HepG2 (cell line): ENCODE results near the gene MFSD12. TPM values are rescaled to one million over a fixed set of nuclear protein-coding genes. Genes with fewer than 3 reads are reported as not detected.

Experiments
- DR1 ChIP-seq: sonication (generic); formaldehyde crosslinking; IDR thresholded peaks from 2 replicates; pipeline ENCODE4 v1.8.0; 2021; ENCODE audit warnings: mild to moderate bottlenecking, missing genetic modification reagents, inconsistent platforms
- GATA4 ChIP-seq: sonication (generic); IDR thresholded peaks from 2 replicates; pipeline ENCODE4 v1.6.1; 2016; ENCODE audit warnings: antibody characterized with exemption, low read depth, borderline replicate concordance
- HHEX ChIP-seq: IDR thresholded peaks from 2 replicates; pipeline ENCODE4 v1.6.1; 2016; ENCODE audit warnings: control low read depth
- IRF2 ChIP-seq: IDR thresholded peaks from 2 replicates; pipeline ENCODE4 v1.6.1; 2018; ENCODE audit warnings: missing genetic modification reagents, missing compliant biosample characterization
- KAT2B ChIP-seq: fragments of 150-350 bp; IDR thresholded peaks from 2 replicates; pipeline ENCODE4 v1.6.1; 2014; ENCODE audit warnings: low read depth, low read length, borderline replicate concordance
- KAT8 ChIP-seq: IDR thresholded peaks from 2 replicates; pipeline ENCODE4 v1.6.1; 2016; ENCODE audit warnings: missing genetic modification reagents, missing compliant biosample characterization
- MLLT10 ChIP-seq: sonication (generic); formaldehyde crosslinking; IDR thresholded peaks from 2 replicates; pipeline ENCODE4 v1.4.0; 2020; ENCODE audit warnings: missing genetic modification reagents
- MXD3 ChIP-seq: IDR thresholded peaks from 2 replicates; pipeline ENCODE4 v1.6.1; 2016; ENCODE audit warnings: mild to moderate bottlenecking, missing biosample characterization, missing genetic modification reagents
- NR2F6 ChIP-seq, 2 experiments: IDR thresholded peaks; 2 replicates each; pipeline ENCODE4 v1.6.1; 2016; ENCODE audit warnings: antibody characterized with exemption in 1 of 2, mild to moderate bottlenecking in 1 of 2
- TP53 ChIP-seq: sonication (generic); formaldehyde crosslinking; conservative IDR thresholded peaks from 2 replicates; pipeline ENCODE4 v1.4.0; 2020; ENCODE audit warnings: missing genetic modification reagents
- TSC22D2 ChIP-seq: sonication (generic); formaldehyde crosslinking; IDR thresholded peaks from 2 replicates; pipeline ENCODE4 v1.5.1; 2020; ENCODE audit warnings: missing genetic modification reagents, mild to moderate bottlenecking, borderline replicate concordance
- ZBTB7A ChIP-seq: sonication (generic); formaldehyde crosslinking; IDR thresholded peaks from 2 replicates; pipeline ENCODE4 v1.8.0; 2022; ENCODE audit warnings: mild to moderate bottlenecking, missing genetic modification reagents
- ZNF629 ChIP-seq: sonication (generic); formaldehyde crosslinking; conservative IDR thresholded peaks from 2 replicates; pipeline ENCODE4 v1.5.0; 2020; ENCODE audit warnings: missing genetic modification reagents
- ZNF749 ChIP-seq: sonication (generic); formaldehyde crosslinking; IDR thresholded peaks from 2 replicates; pipeline ENCODE4 v1.8.0; 2022; ENCODE audit warnings: mild to moderate bottlenecking, missing genetic modification reagents, moderate library complexity, borderline replicate concordance
- ZNF891 ChIP-seq: sonication (generic); formaldehyde crosslinking; IDR thresholded peaks from 2 replicates; pipeline ENCODE4 v1.5.0; 2020; ENCODE audit warnings: mild to moderate bottlenecking, missing genetic modification reagents
- polyA plus RNA-seq, 8 experiments: library from polyadenylated mRNA; depleted of rRNA in 3 of 8; stranded (reverse) in 7 of 8; unstranded in 1 of 8; fragments of >200 nt; fragmentation: Illumina TruSeq in 4 of 8; extraction: Trizol in 4 of 8; gene quantifications; 2 replicates each; pipeline versions ENCODE4 v1.2.1 to v1.2.3, GENCODE V29; 2011 to 2016; ENCODE audit warnings: low read depth in 4 of 8, missing spikeins in 1 of 8, mixed read lengths in 1 of 8; ENCODE audit not compliant: insufficient read depth in 1 of 8
- total RNA-seq, 5 experiments: library from RNA; depleted of rRNA; stranded (reverse); fragments of >200 nt; fragmentation: Illumina TruSeq; extraction: Trizol; gene quantifications; 2 replicates each; pipeline ENCODE4 v1.2.3, GENCODE V29; 2016; ENCODE audit warnings: low read depth in 1 of 5
- TF ChIP-seq, protein P1 (sequence below): sonication (generic); formaldehyde crosslinking; IDR thresholded peaks from 2 replicates; pipeline ENCODE4 v1.5.1; 2020; ENCODE audit warnings: missing genetic modification reagents, mild to moderate bottlenecking, borderline replicate concordance
- TF ChIP-seq, protein P2 (sequence below): sonication (generic); formaldehyde crosslinking; IDR thresholded peaks from 2 replicates; pipeline ENCODE4 v1.4.0; 2020; ENCODE audit warnings: mild to moderate bottlenecking, low read depth, missing genetic modification reagents
- TF ChIP-seq, protein P3 (sequence below): sonication (generic); formaldehyde crosslinking; IDR thresholded peaks from 2 replicates; pipeline ENCODE4 v1.5.0; 2020; ENCODE audit warnings: mild to moderate bottlenecking, missing genetic modification reagents, moderate library complexity
- TF ChIP-seq, protein P4 (sequence below): sonication (generic); formaldehyde crosslinking; IDR thresholded peaks from 2 replicates; pipeline ENCODE4 v1.9.0; 2021; ENCODE audit warnings: mild to moderate bottlenecking, missing genetic modification reagents

The MFSD12 gene
- total and polyA plus RNA-seq, 2 of the 13 experiments (the other 11 are each of a cell fraction or from before 2014, with no cell fraction given), result 27.2 to 29.1 TPM

GRCh38 chr19:3570606-3571011 is 13.2 kb upstream of the MFSD12 start (continued):
- TF ChIP-seq, protein P1, sequence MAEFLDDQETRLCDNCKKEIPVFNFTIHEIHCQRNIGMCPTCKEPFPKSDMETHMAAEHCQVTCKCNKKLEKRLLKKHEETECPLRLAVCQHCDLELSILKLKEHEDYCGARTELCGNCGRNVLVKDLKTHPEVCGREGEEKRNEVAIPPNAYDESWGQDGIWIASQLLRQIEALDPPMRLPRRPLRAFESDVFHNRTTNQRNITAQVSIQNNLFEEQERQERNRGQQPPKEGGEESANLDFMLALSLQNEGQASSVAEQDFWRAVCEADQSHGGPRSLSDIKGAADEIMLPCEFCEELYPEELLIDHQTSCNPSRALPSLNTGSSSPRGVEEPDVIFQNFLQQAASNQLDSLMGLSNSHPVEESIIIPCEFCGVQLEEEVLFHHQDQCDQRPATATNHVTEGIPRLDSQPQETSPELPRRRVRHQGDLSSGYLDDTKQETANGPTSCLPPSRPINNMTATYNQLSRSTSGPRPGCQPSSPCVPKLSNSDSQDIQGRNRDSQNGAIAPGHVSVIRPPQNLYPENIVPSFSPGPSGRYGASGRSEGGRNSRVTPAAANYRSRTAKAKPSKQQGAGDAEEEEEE, result no peak
- no peak for TF ChIP-seq ZBTB7A (CRISPR knock-in tag)
- TF ChIP-seq NR2F6 (IDR thresholded peaks at IDR 0.05), result peak; percentile 20; the same call in 1 of the 2 replicates
- TF ChIP-seq NR2F6 (CRISPR knock-in tag; IDR thresholded peaks at IDR 0.05), result peak; percentile 5; the same call in 1 of the 2 replicates
- no peak for TF ChIP-seq MXD3 (CRISPR knock-in tag)
- TF ChIP-seq, protein P2, sequence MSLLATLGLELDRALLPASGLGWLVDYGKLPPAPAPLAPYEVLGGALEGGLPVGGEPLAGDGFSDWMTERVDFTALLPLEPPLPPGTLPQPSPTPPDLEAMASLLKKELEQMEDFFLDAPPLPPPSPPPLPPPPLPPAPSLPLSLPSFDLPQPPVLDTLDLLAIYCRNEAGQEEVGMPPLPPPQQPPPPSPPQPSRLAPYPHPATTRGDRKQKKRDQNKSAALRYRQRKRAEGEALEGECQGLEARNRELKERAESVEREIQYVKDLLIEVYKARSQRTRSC (CRISPR knock-in tag), result no peak
- no peak for TF ChIP-seq TP53 (CRISPR knock-in tag)
- TF ChIP-seq ZNF891 (CRISPR knock-in tag), result no peak
- no peak for TF ChIP-seq DR1 (CRISPR knock-in tag)
- TF ChIP-seq, protein P3, sequence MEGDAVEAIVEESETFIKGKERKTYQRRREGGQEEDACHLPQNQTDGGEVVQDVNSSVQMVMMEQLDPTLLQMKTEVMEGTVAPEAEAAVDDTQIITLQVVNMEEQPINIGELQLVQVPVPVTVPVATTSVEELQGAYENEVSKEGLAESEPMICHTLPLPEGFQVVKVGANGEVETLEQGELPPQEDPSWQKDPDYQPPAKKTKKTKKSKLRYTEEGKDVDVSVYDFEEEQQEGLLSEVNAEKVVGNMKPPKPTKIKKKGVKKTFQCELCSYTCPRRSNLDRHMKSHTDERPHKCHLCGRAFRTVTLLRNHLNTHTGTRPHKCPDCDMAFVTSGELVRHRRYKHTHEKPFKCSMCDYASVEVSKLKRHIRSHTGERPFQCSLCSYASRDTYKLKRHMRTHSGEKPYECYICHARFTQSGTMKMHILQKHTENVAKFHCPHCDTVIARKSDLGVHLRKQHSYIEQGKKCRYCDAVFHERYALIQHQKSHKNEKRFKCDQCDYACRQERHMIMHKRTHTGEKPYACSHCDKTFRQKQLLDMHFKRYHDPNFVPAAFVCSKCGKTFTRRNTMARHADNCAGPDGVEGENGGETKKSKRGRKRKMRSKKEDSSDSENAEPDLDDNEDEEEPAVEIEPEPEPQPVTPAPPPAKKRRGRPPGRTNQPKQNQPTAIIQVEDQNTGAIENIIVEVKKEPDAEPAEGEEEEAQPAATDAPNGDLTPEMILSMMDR (CRISPR knock-in tag), result no peak
- TF ChIP-seq TSC22D2 (CRISPR knock-in tag), result no peak
- TF ChIP-seq ZNF629, result peak; percentile 55; the same call in 1 of the 2 replicates
- TF ChIP-seq ZNF749 (CRISPR knock-in tag), result no peak
- 0 out of 2 replicates have a peak, but pooled peaks have one; percentile 23 for TF ChIP-seq KAT8 (CRISPR knock-in tag)
- TF ChIP-seq, protein P4, sequence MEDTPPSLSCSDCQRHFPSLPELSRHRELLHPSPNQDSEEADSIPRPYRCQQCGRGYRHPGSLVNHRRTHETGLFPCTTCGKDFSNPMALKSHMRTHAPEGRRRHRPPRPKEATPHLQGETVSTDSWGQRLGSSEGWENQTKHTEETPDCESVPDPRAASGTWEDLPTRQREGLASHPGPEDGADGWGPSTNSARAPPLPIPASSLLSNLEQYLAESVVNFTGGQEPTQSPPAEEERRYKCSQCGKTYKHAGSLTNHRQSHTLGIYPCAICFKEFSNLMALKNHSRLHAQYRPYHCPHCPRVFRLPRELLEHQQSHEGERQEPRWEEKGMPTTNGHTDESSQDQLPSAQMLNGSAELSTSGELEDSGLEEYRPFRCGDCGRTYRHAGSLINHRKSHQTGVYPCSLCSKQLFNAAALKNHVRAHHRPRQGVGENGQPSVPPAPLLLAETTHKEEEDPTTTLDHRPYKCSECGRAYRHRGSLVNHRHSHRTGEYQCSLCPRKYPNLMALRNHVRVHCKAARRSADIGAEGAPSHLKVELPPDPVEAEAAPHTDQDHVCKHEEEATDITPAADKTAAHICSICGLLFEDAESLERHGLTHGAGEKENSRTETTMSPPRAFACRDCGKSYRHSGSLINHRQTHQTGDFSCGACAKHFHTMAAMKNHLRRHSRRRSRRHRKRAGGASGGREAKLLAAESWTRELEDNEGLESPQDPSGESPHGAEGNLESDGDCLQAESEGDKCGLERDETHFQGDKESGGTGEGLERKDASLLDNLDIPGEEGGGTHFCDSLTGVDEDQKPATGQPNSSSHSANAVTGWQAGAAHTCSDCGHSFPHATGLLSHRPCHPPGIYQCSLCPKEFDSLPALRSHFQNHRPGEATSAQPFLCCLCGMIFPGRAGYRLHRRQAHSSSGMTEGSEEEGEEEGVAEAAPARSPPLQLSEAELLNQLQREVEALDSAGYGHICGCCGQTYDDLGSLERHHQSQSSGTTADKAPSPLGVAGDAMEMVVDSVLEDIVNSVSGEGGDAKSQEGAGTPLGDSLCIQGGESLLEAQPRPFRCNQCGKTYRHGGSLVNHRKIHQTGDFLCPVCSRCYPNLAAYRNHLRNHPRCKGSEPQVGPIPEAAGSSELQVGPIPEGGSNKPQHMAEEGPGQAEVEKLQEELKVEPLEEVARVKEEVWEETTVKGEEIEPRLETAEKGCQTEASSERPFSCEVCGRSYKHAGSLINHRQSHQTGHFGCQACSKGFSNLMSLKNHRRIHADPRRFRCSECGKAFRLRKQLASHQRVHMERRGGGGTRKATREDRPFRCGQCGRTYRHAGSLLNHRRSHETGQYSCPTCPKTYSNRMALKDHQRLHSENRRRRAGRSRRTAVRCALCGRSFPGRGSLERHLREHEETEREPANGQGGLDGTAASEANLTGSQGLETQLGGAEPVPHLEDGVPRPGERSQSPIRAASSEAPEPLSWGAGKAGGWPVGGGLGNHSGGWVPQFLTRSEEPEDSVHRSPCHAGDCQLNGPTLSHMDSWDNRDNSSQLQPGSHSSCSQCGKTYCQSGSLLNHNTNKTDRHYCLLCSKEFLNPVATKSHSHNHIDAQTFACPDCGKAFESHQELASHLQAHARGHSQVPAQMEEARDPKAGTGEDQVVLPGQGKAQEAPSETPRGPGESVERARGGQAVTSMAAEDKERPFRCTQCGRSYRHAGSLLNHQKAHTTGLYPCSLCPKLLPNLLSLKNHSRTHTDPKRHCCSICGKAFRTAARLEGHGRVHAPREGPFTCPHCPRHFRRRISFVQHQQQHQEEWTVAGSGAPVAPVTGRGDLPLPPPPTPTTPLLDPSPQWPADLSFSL, result 0 out of 2 replicates have a peak, but pooled peaks have one; percentile 23
- no peak for TF ChIP-seq IRF2
- no peak for TF ChIP-seq MLLT10 (CRISPR knock-in tag)
- no peak for TF ChIP-seq HHEX (CRISPR knock-in tag)
- no peak for TF ChIP-seq KAT2B
- no peak for TF ChIP-seq GATA4
